Left forelimb (tissue), 1 donor: ENCODE measurements around the gene ADORA1.

ENCODE experiments used
- DNase-seq: peaks from one replicate; pipeline ENCODE4 v3.0.0-alpha.2; 2018; ENCODE audit warnings: low spot score

The ADORA1 gene

GRCh38 chr1:203142684-203143408 lies 15.3 kb downstream of the ADORA1 start:
- no peak for DNase-seq

GRCh38 chr1:203143641-203144040 lies 16.1 kb downstream of the ADORA1 start:
- no peak for DNase-seq

GRCh38 chr1:203144661-203145060 lies 17.1 kb downstream of the ADORA1 start:
- no peak for DNase-seq

GRCh38 chr1:203145321-203146041 lies 18.0 kb downstream of the ADORA1 start:
- DNase-seq: no peak

GRCh38 chr1:203146042-203146369 lies 18.5 kb downstream of the ADORA1 start:
- no peak for DNase-seq

- no peak for DNase-seq
Measured at GRCh38 chr1:203146537-203146936, 19.0 kb downstream of the ADORA1 start.

GRCh38 chr1:203147376-203147775 lies 19.9 kb downstream of the ADORA1 start:
- no peak for DNase-seq

- no peak for DNase-seq
Measured at GRCh38 chr1:203148127-203148526, 20.6 kb downstream of the ADORA1 start.

- DNase-seq: no peak
Measured at GRCh38 chr1:203148579-203148978, 21.1 kb downstream of the ADORA1 start.

- DNase-seq: no peak
Measured at GRCh38 chr1:203149188-203149840, 21.8 kb downstream of the ADORA1 start.

GRCh38 chr1:203150511-203151297 lies 23.2 kb downstream of the ADORA1 start:
- DNase-seq: no peak

- DNase-seq: no peak
Measured at GRCh38 chr1:203151362-203152157, 24.0 kb downstream of the ADORA1 start.

- DNase-seq: no peak
Measured at GRCh38 chr1:203152158-203153034, 24.9 kb downstream of the ADORA1 start.

GRCh38 chr1:203153051-203153988 lies 25.8 kb downstream of the ADORA1 start:
- DNase-seq: no peak

GRCh38 chr1:203153989-203154821 lies 26.7 kb downstream of the ADORA1 start:
- DNase-seq: no peak

- no peak for DNase-seq
Measured at GRCh38 chr1:203156280-203156679, 28.8 kb downstream of the ADORA1 start.

- DNase-seq: no peak
Measured at GRCh38 chr1:203158423-203158822, 30.9 kb downstream of the ADORA1 start.

GRCh38 chr1:203158960-203159665 lies 31.6 kb downstream of the ADORA1 start:
- no peak for DNase-seq
